Calu3 (cell line): ENCODE results near the gene FAR2. TPM values are rescaled to one million over a fixed set of nuclear protein-coding genes. Genes with fewer than 3 reads are reported as not detected.

Experiments used
- BruUV-seq: library from RNA; stranded (reverse); fragments of 400-500 nt; replicated peaks from 2 replicates; lab custom pipeline; 2021; lab: Mats Ljungman, UMichigan
- CTCF ChIA-PET: fragments of 300-600 bp; sonication (Branson Sonifier 250); formaldehyde crosslinking; loops from one replicate; lab custom pipeline; 2022; ENCODE audit warnings: antibody characterized with exemption; lab: Charles Lee
- DNase-seq: peaks from one replicate; pipeline ENCODE4 v3.0.0; 2022
- H3K27ac Mint-ChIP-seq: one replicate; pipeline ENCODE4 v1.8.0; 2022; ENCODE audit warnings: mixed read lengths; ENCODE audit not compliant: unreplicated experiment
- H3K27me3 Mint-ChIP-seq: one replicate; pipeline ENCODE4 v1.8.0; 2022; ENCODE audit warnings: mixed read lengths; ENCODE audit not compliant: unreplicated experiment
- H3K36me3 Mint-ChIP-seq: one replicate; pipeline ENCODE4 v1.8.0; 2022; ENCODE audit warnings: mild to moderate bottlenecking, moderate library complexity, mixed read lengths; ENCODE audit not compliant: insufficient read depth, unreplicated experiment
- H3K4me1 Mint-ChIP-seq: one replicate; pipeline ENCODE4 v1.8.0; 2022; ENCODE audit warnings: mild to moderate bottlenecking, low read depth, mixed read lengths; ENCODE audit not compliant: unreplicated experiment
- H3K4me3 Mint-ChIP-seq: one replicate; pipeline ENCODE4 v1.8.0; 2022; ENCODE audit warnings: mild to moderate bottlenecking, low read depth, moderate library complexity, mixed read lengths; ENCODE audit not compliant: unreplicated experiment
- H3K9me3 Mint-ChIP-seq: one replicate; pipeline ENCODE4 v1.8.0; 2022; ENCODE audit warnings: low read depth, mixed read lengths; ENCODE audit not compliant: unreplicated experiment
- intact Hi-C: fragments of 100-400 bp; cut with micrococcal nuclease; formaldehyde crosslinking; loops from one replicate; pipeline ENCODE4 v1.10.0; 2022; ENCODE audit not compliant: unreplicated experiment
- total RNA-seq: library from RNA; stranded (reverse); gene quantifications from 2 replicates; pipeline ENCODE4 v1.2.3, GENCODE V29; 2022
- TF ChIP-seq, protein P1 (sequence below): fragments of 200-600 bp; IDR thresholded peaks from one replicate; pipeline ENCODE4 v1.8.0; 2022; ENCODE audit warnings: antibody characterized with exemption; ENCODE audit not compliant: unreplicated experiment

FAR2 gene
- total RNA-seq, 1 experiment from 2014 or later = 24.0 TPM

DNA sequence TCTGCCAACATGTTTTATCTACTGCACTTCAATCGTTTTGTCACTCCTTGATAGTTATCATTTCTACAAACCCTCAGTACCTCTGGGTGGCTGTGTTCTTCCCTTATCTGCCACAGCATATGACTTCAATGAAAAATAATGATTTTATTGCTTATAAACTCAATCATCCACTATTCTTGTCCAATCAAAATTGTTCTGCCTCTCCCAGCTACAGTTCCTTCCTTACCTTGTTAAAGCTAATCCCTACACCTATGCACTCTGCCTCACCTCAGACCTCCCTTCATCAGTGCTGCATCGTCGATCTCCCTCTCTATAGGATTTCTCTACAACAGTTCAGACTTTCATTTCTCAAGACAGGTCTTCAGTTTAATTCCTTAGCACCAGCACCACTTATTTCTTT lies 173.1 kb downstream of the FAR2 start:
- BruUV-seq = no TSS peak
- DNase-seq = no peak
- Mint-ChIP-seq H3K36me3 (peaks cover 11% of the 10 kb centered on the region), H3K9me3 (peaks cover 9% of the 10 kb centered on the region), H3K27me3 (no peaks in the 10 kb centered on the region), H3K27ac (no peak overlapping the region), H3K4me1 (peaks cover 14% of the 10 kb centered on the region), H3K4me3 (no peak overlapping the region)
- intact Hi-C loops = no loop called here
- CTCF ChIA-PET = no interaction called here
- TF ChIP-seq, protein P1, sequence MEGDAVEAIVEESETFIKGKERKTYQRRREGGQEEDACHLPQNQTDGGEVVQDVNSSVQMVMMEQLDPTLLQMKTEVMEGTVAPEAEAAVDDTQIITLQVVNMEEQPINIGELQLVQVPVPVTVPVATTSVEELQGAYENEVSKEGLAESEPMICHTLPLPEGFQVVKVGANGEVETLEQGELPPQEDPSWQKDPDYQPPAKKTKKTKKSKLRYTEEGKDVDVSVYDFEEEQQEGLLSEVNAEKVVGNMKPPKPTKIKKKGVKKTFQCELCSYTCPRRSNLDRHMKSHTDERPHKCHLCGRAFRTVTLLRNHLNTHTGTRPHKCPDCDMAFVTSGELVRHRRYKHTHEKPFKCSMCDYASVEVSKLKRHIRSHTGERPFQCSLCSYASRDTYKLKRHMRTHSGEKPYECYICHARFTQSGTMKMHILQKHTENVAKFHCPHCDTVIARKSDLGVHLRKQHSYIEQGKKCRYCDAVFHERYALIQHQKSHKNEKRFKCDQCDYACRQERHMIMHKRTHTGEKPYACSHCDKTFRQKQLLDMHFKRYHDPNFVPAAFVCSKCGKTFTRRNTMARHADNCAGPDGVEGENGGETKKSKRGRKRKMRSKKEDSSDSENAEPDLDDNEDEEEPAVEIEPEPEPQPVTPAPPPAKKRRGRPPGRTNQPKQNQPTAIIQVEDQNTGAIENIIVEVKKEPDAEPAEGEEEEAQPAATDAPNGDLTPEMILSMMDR = no peak

DNA sequence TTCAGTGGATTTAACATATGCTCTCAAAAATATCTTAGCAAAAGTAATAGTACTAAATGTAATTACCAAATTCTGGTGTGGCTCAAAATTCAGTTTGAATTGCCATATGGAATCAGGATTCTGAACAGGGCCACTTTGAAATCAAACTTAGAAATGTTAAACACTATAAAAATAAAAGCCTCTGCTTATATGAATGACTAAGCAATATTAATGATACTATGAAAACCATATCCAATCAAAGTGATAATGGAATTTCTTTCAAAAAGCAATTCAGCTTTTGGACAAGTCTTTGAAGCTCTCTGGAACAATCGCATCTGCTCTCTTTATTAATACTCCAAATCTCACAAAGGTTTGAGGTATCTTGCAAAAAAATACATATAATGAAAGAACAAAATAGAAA lies 180.3 kb downstream of the FAR2 start:
- peaks cover 10% of the 10 kb centered on the region for H3K36me3 Mint-ChIP-seq
- BruUV-seq = no TSS peak
- no peaks in the 10 kb centered on the region for H3K4me1 Mint-ChIP-seq
- no peaks in the 10 kb centered on the region for H3K27me3 Mint-ChIP-seq
- H3K9me3 Mint-ChIP-seq = peaks cover 6% of the 10 kb centered on the region
- H3K4me3 Mint-ChIP-seq = no peak overlapping the region
- no peak overlapping the region for H3K27ac Mint-ChIP-seq
- TF ChIP-seq, protein P1 = no peak
- intact Hi-C loops = no loop called here
- no peak for DNase-seq
- CTCF ChIA-PET = interaction anchor here (0.7 kb wide), 1 partner anchor 124 kb away, joined by 5 read pairs; no protein-coding TSS in a partner anchor

DNA sequence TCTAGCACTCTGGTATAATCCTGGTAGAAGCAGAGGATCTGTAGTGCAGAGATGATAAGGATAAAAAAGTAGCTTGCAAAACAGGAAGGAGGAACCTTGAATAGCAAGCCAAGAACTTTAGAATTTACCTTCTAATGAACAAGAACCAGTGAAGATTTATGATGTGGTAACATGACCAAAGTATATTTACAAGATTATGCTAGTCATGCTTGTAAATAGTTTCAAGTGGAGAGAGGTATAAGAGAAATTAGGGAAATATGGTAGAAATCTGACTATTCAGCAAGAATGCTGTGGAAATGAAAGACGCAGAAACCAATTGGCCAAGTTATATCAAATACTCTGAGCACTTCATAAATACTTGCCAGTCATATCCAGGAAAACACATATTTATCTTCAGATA lies 184.1 kb downstream of the FAR2 start:
- intact Hi-C loops = no loop called here
- Mint-ChIP-seq H3K4me1 (no peaks in the 10 kb centered on the region), H3K27me3 (no peaks in the 10 kb centered on the region), H3K9me3 (no peaks in the 10 kb centered on the region), H3K27ac (no peak overlapping the region), H3K4me3 (no peak overlapping the region), H3K36me3 (peaks cover 10% of the 10 kb centered on the region)
- DNase-seq = no peak
- BruUV-seq = no TSS peak
- CTCF ChIA-PET = no interaction called here
- TF ChIP-seq, protein P1 = no peak

DNA sequence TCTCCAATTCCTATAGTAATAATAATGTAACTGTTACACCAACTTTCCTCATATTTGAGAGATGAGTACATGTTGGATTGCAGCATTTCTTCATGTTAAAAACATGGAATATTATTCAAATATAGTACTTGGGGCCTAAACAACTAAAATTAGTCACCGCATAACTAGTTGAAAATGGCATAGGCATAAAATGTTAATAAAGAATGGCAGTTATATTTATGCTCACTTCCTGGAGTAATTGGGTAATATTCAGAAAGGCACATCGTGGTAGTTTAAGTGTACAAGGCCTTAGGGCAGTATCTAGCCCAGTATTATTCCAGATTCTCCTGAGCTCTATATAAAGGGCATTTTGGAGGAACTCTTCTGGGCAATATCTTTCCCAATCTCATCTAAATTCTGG lies 185.9 kb downstream of the FAR2 start:
- TF ChIP-seq, protein P1 = no peak
- H3K9me3 Mint-ChIP-seq = no peaks in the 10 kb centered on the region
- H3K4me3 Mint-ChIP-seq = no peak overlapping the region
- BruUV-seq = no TSS peak
- no peaks in the 10 kb centered on the region for H3K27me3 Mint-ChIP-seq
- no peak overlapping the region for H3K27ac Mint-ChIP-seq
- CTCF ChIA-PET = no interaction called here
- H3K4me1 Mint-ChIP-seq = no peaks in the 10 kb centered on the region
- no peak for DNase-seq
- intact Hi-C loops = no loop called here
- H3K36me3 Mint-ChIP-seq = peaks cover 11% of the 10 kb centered on the region
